ENCODE data around the gene COMMD10. TPM values are rescaled to one million over a fixed set of nuclear protein-coding genes. Genes with fewer than 3 reads are reported as not detected.

COMMD10 gene
- total and polyA plus RNA-seq, 8 donors = 3.2 to 72.8 (median 35.4) TPM

- Histone ChIP-seq H3K27me3 (no peaks in the 10 kb centered on the region), H3K4me1 (peaks cover 0 to 7% (median 2%) of the 10 kb centered on the region in 4 donors), H3K4me3 (no peak overlapping the region), H3K9me3 (peaks cover 0 to 23% (median 14%) of the 10 kb centered on the region in 4 donors), H3K27ac (no peak overlapping the region), H3K36me3 (peaks cover 0 to 3% (median 0%) of the 10 kb centered on the region in 4 donors)
- TF ChIP-seq POLR2A (IDR thresholded peaks at IDR 0.05) = no peak
- TF ChIP-seq POLR2AphosphoS5 (IDR thresholded peaks at IDR 0.05) = no peak
- TF ChIP-seq EP300 (IDR thresholded peaks at IDR 0.05) = no peak
- no peak for TF ChIP-seq CTCF (IDR thresholded peaks at IDR 0.05)
- WGBS, 5 donors = 72 to 85% (median 84%) methylated on average over 1 of the region's 1 CpG
- intact Hi-C loops (cut with DNase I; ENCODE audit: low total_unique reads) = no loop called here
- DNase-seq = no peak
Measured at GRCh38 chr5:116274251-116274650, 189.4 kb downstream of the COMMD10 start.

- intact Hi-C loops (cut with DNase I; ENCODE audit: low total_unique reads) = no loop called here
Measured at GRCh38 chr5:116275282-116275681, 190.5 kb downstream of the COMMD10 start.

GRCh38 chr5:116276952-116277351, 192.1 kb downstream of the COMMD10 start:
- Histone ChIP-seq H3K4me3 (no peak overlapping the region), H3K27me3 (no peaks in the 10 kb centered on the region), H3K27ac (no peak overlapping the region), H3K9me3 (peaks cover 0 to 23% (median 14%) of the 10 kb centered on the region in 4 donors), H3K4me1 (peaks cover 0 to 7% (median 2%) of the 10 kb centered on the region in 4 donors), H3K36me3 (peaks cover 0 to 3% (median 0%) of the 10 kb centered on the region in 4 donors)
- DNase-seq = no peak
- TF ChIP-seq POLR2A (IDR thresholded peaks at IDR 0.05) (no peak), EP300 (IDR thresholded peaks at IDR 0.05) (no peak)
- intact Hi-C loops (cut with DNase I; ENCODE audit: low total_unique reads) = no loop called here

More at GRCh38 chr5:116275282-116275681, 190.5 kb downstream of the COMMD10 start:
- H3K36me3 ChIP-seq = peaks cover 0 to 3% (median 0%) of the 10 kb centered on the region in 4 donors
- peaks cover 0 to 7% (median 2%) of the 10 kb centered on the region in 4 donors for H3K4me1 ChIP-seq
- H3K27ac ChIP-seq = no peak overlapping the region
- H3K27me3 ChIP-seq = no peaks in the 10 kb centered on the region
- no peak overlapping the region for H3K4me3 ChIP-seq
- WGBS, 5 donors = 94 to 98% (median 97%) methylated on average over 3 of the region's 3 CpGs
- TF ChIP-seq POLR2A (IDR thresholded peaks at IDR 0.05) (no peak), CTCF (IDR thresholded peaks at IDR 0.05) (no peak), POLR2AphosphoS5 (IDR thresholded peaks at IDR 0.05) (no peak), EP300 (IDR thresholded peaks at IDR 0.05) (no peak)
- peaks cover 0 to 23% (median 14%) of the 10 kb centered on the region in 4 donors for H3K9me3 ChIP-seq
- DNase-seq = no peak

- intact Hi-C loops (cut with DNase I; ENCODE audit: low total_unique reads) = no loop called here
Measured at GRCh38 chr5:116280149-116280803, 195.5 kb downstream of the COMMD10 start.

More at GRCh38 chr5:116280149-116280803, 195.5 kb downstream of the COMMD10 start:
- DNase-seq = no peak
- H3K4me3 ChIP-seq = no peak overlapping the region
- no peak overlapping the region for H3K27ac ChIP-seq
- H3K9me3 ChIP-seq = peaks cover 0 to 23% (median 14%) of the 10 kb centered on the region in 4 donors
- no peaks in the 10 kb centered on the region for H3K4me1 ChIP-seq
- H3K36me3 ChIP-seq = peaks cover 0 to 3% (median 0%) of the 10 kb centered on the region in 4 donors
- no peaks in the 10 kb centered on the region for H3K27me3 ChIP-seq
- WGBS, 5 donors = 78 to 96% (median 92%) methylated on average over 5 of the region's 5 CpGs
- no peak for TF ChIP-seq POLR2AphosphoS5 (IDR thresholded peaks at IDR 0.05)
- no peak for TF ChIP-seq CTCF (IDR thresholded peaks at IDR 0.05)
- TF ChIP-seq POLR2A (IDR thresholded peaks at IDR 0.05) = no peak
- no peak for TF ChIP-seq EP300 (IDR thresholded peaks at IDR 0.05)

Measured in stomach (tissue), 9 donors.